ENCODE measurements around the gene DUSP11.
"Not testable (repeated sequence)": the region's sequence is repeated elsewhere in the genome, so short reads cannot be mapped to it uniquely, and the experiment has no call there.

Gene DUSP11

GRCh38 chr2:73772819-73773218, 7.1 kb downstream of the DUSP11 start:
- DNase-seq (ENCODE audit: low spot score): peak; percentile 64

DNA sequence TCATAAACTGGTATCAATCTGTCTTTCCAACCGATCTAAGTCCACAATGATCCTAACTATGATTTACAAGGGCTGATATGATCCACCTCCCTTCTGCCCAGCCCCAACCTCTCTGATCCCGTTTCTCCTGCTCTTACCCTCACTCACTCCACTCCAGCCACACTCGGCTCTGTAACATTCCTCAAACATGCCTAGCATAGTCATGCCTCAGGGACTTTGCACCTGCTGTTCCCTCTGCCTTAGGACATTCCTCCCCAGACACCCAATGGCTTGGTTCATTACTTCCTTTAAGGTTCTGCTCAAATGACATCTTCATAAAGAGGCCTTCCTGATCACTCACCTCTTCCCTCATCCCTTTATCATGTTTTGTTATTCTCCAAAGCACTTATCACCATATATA, 9.2 kb downstream of the DUSP11 start:
- DNase-seq (ENCODE audit: low spot score): no peak

DNA sequence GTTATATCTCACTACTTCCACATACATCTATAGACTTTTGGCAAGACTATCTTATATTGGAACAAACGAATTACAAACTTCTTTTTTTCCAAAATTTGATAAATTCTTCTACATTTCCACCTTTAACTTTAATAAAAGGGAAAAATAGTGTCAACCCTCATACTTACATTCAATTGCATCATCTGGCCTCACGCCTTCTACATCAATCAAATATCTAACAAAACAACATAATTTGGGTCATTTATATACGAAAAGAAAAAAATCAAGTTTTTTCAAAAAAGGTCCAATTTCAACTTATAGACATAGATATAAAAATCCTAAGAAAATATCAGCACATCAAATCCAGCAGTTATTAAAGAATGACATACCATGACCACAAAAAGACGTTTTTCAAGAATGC, 12.9 kb downstream of the DUSP11 start:
- no peak for DNase-seq (ENCODE audit: low spot score)

DNA sequence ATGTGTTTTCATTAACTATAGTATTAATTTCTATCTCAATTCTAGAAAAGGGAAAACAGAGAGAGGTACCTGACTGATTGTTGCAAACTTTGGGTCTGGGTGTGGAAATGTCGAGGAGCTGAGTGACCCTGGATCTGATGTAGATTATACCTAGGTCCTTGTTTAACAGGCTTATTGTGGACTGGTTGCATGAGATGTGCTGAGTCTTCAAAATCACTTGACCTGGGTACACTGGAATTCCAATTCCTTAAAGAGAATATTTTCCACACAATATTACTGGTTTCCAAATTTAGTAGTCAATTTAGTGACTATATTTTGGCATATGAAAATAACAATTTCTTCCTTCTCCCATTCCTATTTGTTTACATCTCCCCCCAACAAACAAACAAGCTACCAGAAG, 13.6 kb downstream of the DUSP11 start:
- no peak for DNase-seq (ENCODE audit: low spot score)

DNA sequence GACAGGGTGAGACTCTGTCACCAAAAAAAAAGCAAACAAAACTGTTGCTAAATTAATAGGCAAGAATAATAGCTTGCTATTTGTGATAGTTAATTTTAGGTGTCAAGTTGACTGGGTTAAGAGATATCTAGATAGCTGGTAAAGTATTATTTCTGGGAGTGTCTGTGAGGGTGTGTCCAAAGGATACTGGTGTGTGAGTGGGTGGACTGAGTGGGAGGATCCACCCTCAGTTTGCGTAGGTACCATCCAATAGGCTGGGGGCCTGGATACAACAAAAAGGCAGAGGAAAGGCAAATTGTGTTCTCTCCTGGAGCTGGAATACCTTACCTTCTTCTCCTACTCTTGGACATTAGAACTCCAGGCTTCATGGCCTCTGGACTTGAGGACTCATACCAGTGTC, 15.0 kb downstream of the DUSP11 start:
- DNase-seq (ENCODE audit: low spot score): no peak

DNA sequence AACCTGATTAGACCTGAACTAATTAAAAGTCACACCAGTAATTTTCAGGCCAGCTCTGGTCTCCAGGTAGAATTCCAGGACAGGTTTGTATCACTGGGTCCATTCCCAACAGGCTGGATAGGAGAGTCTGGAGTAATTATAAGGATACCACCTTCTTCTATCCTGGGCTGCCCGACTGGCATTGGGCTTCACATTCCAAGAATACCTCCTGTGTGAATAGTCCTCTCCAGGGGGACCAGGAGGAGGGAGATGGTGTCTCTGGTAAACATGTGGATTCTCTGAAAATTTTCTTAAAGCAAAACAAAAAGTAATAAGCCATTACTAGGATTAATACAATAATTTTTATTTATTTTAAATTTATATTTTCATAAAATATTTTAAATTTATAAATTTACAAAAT, 17.3 kb downstream of the DUSP11 start:
- DNase-seq (ENCODE audit: low spot score): no peak

GRCh38 chr2:73759904-73760303, 20.0 kb downstream of the DUSP11 start:
- DNase-seq (ENCODE audit: low spot score): no peak

DNA sequence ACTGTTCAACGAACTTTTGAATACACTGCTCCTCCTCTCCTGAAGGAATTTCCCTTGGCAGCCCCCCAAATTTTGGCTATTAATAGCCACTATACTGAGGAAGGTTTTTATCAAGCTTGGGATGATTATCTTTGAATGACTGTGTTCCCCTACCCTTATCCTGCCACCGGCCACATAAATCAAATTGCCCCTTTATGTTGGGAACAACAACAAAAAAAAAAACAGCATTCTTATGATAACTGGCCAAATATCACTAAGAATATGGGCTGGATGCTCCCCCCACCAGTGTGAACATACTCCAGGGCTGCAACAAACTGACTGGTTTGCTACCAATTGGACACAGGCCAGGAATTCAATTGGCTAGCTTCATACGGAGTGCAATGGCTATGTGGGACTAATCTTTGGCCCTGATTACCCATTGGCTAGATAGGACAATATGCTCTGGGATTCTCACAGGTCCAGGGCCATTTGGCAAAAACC, 20.6 kb downstream of the DUSP11 start:
- no peak for DNase-seq (ENCODE audit: low spot score)

- DNase-seq (ENCODE audit: low spot score): not testable (repeated sequence)
Observed at GRCh38 chr2:73754332-73754731, 25.6 kb downstream of the DUSP11 start.

DNA sequence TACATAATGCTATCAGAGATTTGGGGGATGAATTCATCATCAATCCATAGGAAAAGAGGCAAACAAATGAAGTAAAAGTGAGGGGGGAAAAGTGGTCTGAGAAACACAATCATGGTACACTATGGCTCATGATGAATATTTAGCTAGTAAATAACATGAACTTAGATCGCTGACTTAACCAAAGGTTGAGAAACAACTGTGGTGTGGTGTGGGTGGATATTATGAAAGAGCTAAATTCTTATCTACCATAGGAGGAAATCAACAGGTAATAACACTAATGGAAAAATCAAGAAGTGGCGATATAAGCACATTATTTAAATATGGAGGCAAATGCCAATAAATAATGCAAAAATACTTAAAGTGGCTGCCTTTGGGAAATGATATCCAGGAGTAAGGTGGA, 30.6 kb downstream of the DUSP11 start:
- DNase-seq (ENCODE audit: low spot score): no peak

- DNase-seq (ENCODE audit: low spot score): no peak
Observed at GRCh38 chr2:73746877-73747208, 33.1 kb downstream of the DUSP11 start.

GRCh38 chr2:73746015-73746876, 33.7 kb downstream of the DUSP11 start:
- DNase-seq (ENCODE audit: low spot score): peak; percentile 22

DNA sequence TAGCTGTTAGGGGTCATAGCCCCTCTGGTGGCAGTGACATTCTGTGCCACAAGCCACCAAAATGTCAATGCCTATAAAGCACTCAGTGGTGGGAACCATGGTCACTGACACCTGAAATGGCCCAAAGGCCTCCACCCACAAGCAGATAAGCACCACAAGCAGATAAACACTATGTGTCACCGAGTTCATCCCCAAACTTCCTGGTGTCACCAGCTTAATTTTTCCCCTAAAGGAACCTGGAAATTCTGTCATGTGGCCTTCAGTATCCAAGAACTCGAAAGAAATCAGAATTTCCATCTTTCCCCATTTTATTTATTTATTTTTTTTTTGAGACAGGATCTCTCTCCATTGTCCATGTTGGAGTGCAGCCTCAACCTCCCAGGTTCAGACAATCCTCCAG, 39.1 kb downstream of the DUSP11 start:
- DNase-seq (ENCODE audit: low spot score): no peak

GRCh38 chr2:73739101-73739500, 40.8 kb downstream of the DUSP11 start:
- no peak for DNase-seq (ENCODE audit: low spot score)

DNA sequence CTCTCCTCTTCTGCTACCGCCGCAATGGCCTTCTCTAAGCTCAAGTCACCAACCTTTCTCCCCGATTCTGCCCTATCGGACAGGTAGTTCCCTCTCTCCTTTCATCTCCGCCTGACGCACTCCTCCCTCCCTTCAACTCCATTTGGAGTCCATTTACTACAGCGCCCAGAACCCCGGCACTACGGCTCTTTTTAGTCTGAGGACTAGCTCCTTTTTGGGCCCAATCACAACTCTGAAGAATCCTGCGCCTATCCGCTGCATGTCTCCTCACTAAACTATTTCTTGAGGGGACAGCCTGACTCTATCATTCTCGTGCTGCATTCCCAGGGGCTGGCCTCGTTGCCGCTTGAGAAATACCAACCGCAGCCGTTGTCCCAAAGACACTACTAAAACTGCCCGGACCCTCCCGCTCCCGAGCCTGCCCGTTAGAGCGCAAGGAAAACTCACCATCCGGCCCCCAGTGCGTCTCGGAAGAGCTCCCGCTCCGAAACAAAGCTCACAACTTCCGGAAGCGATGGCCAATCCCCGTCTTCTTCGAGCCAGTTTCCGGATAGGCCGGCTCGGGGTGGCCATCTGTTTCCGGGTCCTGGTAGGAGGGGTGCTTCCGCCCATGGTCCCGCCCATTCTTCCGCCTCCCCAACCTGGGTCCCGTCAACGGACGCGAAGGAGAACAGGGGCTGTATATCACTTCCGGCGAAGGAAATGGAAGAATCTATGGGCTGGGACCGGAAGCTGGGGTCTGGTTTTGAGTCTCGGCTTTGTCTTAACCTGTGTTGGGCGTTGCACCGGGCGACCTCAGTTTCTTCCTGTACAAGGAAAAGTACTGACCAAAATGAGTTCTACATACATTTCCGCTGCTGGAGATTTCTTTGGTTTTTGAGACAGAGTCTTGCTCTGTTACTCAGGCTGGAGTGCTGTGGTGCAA, 42.8 kb downstream of the DUSP11 start, which contains the start of gene TPRKB:
TSS of gene TPRKB (minus strand) at position 491 of the 925 bp plus-strand sequence. CDS start 2,776 bp downstream, outside the sequence.
- peak; percentile 97 for DNase-seq (ENCODE audit: low spot score)

GRCh38 chr2:73736378-73736777, 43.5 kb downstream of the DUSP11 start:
- no peak for DNase-seq (ENCODE audit: low spot score)

DNA sequence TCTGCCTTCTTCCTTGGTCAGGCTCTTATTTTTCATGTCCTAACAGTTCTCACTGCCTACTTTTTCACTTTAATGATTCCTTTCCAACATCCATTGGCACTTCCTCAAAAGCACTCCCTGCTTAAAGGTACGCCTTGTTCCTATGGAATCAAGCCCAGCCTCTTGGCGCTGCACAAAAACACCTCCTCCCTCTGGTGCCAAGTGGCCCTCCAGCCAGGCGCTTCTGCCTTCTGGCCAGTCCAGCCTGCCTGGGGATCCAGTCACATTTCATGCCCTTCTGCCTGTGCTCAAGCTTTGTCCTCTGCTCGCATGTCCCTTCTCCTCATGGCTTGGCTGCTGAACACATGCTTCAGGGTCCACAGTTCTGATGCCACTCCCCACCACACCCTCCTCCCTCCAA, 49.1 kb downstream of the DUSP11 start:
- no peak for DNase-seq (ENCODE audit: low spot score)

DNA sequence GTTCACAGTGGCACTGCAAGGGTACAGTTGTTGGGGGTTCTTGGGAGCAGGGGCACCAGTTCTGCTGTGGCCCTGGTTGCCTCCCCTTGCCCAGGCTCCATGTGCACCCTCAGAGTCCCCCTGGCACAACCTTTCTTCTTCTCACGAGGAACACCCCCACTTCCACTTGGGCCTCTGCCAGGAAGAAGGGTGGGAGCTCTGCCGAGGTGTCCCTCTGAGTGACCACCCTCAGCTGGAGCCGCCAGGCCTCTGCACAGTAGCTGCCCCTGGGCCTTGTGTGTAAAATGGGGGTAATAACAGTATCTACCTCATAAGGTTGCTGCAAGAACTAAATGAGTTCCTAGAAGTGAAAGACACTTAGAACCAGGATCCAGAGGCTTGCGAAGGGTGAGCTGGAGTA, 51.2 kb downstream of the DUSP11 start:
- DNase-seq (ENCODE audit: low spot score): no peak

- DNase-seq (ENCODE audit: low spot score): no peak
Observed at GRCh38 chr2:73728043-73728442, 51.9 kb downstream of the DUSP11 start.

DNA sequence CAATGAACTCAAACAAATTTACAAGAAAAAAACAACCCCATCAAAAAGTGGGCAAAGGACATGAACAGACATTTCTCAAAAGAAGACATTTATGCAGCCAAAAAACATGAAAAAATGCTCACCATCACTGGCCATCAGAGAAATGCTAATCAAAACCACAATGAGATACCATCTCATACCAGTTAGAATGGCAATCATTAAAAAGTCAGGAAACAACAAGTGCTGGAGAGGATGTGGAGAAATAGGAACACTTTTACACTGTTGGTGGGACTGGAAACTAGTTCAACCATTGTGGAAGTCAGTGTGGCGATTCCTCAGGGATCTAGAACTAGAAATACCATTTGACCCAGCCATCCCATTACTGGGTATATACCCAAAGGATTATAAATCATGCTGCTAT, 53.2 kb downstream of the DUSP11 start:
- DNase-seq (ENCODE audit: low spot score): not testable (repeated sequence)

GRCh38 chr2:73718851-73719621, 60.9 kb downstream of the DUSP11 start:
- no peak for DNase-seq (ENCODE audit: low spot score)

DNA sequence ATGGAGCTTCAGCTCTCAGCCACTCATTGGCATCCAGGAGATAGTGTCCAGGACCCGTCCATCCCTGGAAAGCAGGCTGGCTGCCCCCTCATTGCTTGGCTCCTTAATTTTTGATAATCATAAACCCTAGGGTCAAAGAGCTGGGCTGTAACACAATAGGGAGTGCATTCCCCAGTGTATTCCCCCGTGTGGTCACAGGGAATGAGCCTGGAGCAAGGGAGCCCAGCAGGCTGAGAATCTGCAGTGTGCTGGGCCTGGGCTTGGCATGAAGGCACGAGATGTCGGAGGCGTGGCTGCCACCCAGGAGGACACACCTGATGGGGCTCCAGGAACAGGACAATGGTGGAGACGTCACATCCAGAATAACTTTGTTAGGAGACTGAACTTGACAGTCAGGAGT, 61.5 kb downstream of the DUSP11 start:
- no peak for DNase-seq (ENCODE audit: low spot score)
